OCI-LY7 (cell line): ENCODE measurements around the gene NOCT. TPM values are rescaled to one million over a fixed set of nuclear protein-coding genes. Genes with fewer than 3 reads are reported as not detected.

Source experiments
- BruUV-seq: library from RNA; stranded (reverse); fragments of 400-500 nt; replicated peaks from 2 replicates; lab custom pipeline; 2021; lab: Mats Ljungman, UMichigan
- CTCF ChIA-PET: fragments of 300-600 bp; sonication (Branson Sonifier 250); formaldehyde crosslinking; loops from one replicate; lab custom pipeline; 2022; ENCODE audit warnings: antibody characterized with exemption; ENCODE audit not compliant: unreplicated experiment; lab: Charles Lee
- POLR2A ChIA-PET: fragments of 300-600 bp; sonication (Branson Sonifier 250); formaldehyde crosslinking; loops from one replicate; lab custom pipeline; 2022; ENCODE audit warnings: antibody characterized with exemption; lab: Charles Lee
- DNase-seq: peaks from one replicate; pipeline ENCODE4 v3.0.0-alpha.2; 2015; ENCODE audit warnings: low spot score
- H2AFZ ChIP-seq: fragments of 200-600 bp; sonication (generic), shearing (Covaris generic); 2 replicates; pipeline ENCODE4 v1.6.1; 2014; ENCODE audit warnings: mild to moderate bottlenecking, antibody characterized with exemption, low read length, moderate library complexity
- H3K27ac ChIP-seq: fragments of 200-600 bp; sonication (generic); 2 replicates; pipeline ENCODE4 v1.5.1; 2014; ENCODE audit warnings: mixed run types, low read depth, mild to moderate bottlenecking, moderate library complexity, low read length, inconsistent platforms; ENCODE audit not compliant: poor library complexity, severe bottlenecking
- H3K36me3 ChIP-seq: fragments of 200-600 bp; sonication (generic); 2 replicates; pipeline ENCODE4 v1.6.1; 2014; ENCODE audit warnings: mild to moderate bottlenecking, antibody characterized with exemption, low read length, moderate library complexity, mixed read lengths; ENCODE audit not compliant: insufficient read depth
- H3K4me1 ChIP-seq: fragments of 200-600 bp; sonication (generic); 2 replicates; pipeline ENCODE4 v1.5.1; 2014; ENCODE audit warnings: mild to moderate bottlenecking, low read length; ENCODE audit not compliant: insufficient read depth, poor library complexity, severe bottlenecking
- H3K4me2 ChIP-seq: fragments of 200-600 bp; sonication (generic); 2 replicates; pipeline ENCODE4 v1.6.1; 2014; ENCODE audit warnings: mild to moderate bottlenecking, low read length
- H3K4me3 ChIP-seq: fragments of 200-600 bp; sonication (generic); 2 replicates; pipeline ENCODE4 v1.5.1; 2014; ENCODE audit warnings: mild to moderate bottlenecking, low read depth, low read length; ENCODE audit not compliant: poor library complexity, severe bottlenecking
- H3K79me2 ChIP-seq: fragments of 200-600 bp; sonication (generic); 2 replicates; pipeline ENCODE4 v1.6.1; 2016; ENCODE audit warnings: low read depth, mild to moderate bottlenecking, low read length, moderate library complexity, mixed read lengths; ENCODE audit not compliant: insufficient read depth
- H3K9me2 ChIP-seq: fragments of 200-600 bp; sonication (generic); 2 replicates; pipeline ENCODE4 v1.6.1; 2016; ENCODE audit warnings: mild to moderate bottlenecking, low read length, mixed read lengths; ENCODE audit not compliant: insufficient read depth
- H3K9me3 ChIP-seq: fragments of 200-600 bp; sonication (generic); 2 replicates; pipeline ENCODE4 v1.6.1; 2014; ENCODE audit warnings: mild to moderate bottlenecking, mixed run types, low read length, mixed read lengths
- H4K20me1 ChIP-seq: fragments of 200-600 bp; sonication (generic); 2 replicates; pipeline ENCODE4 v1.6.1; 2014; ENCODE audit warnings: mild to moderate bottlenecking, antibody characterized with exemption, low read length, moderate library complexity, mixed read lengths; ENCODE audit not compliant: insufficient read depth
- CTCF ChIP-seq: fragments of 200-600 bp; sonication (generic); conservative IDR thresholded peaks from 2 replicates; pipeline ENCODE4 v1.5.1; 2014; ENCODE audit warnings: mild to moderate bottlenecking, antibody characterized with exemption, low read length, moderate library complexity, mixed read lengths
- EZH2phosphoT487 ChIP-seq: fragments of 200-600 bp; sonication (generic); IDR thresholded peaks from 2 replicates; pipeline ENCODE4 v1.6.1; 2018; ENCODE audit warnings: low read depth, borderline replicate concordance, mild to moderate bottlenecking, mixed run types, antibody characterized with exemption, low read length, moderate library complexity, mixed read lengths
- intact Hi-C: fragments of 100-400 bp; cut with micrococcal nuclease; formaldehyde crosslinking; loops from one replicate; pipeline ENCODE4 v1.10.0; 2022; ENCODE audit not compliant: unreplicated experiment
- total RNA-seq, 2 experiments: library from RNA; depleted of rRNA in 1 of 2; stranded (reverse); fragments of >200 nt in 1 of 2; shearing (Covaris generic) in 1 of 2; gene quantifications; 2 replicates each; pipeline ENCODE4 v1.2.3, GENCODE V29; 2014 to 2022

Gene NOCT
- total RNA-seq, 2 experiments from 2014 or later, result 17.8 to 22.8 TPM

GRCh38 chr4:139009702-139010101 lies 5.9 kb upstream of the NOCT start:
- H4K20me1 ChIP-seq, result no peaks in the 10 kb centered on the region
- CTCF ChIA-PET, result no interaction called here
- POLR2A ChIA-PET, result interaction anchor here (0.7 kb wide), 1 partner anchor 414 kb away, joined by 4 read pairs; no protein-coding TSS in a partner anchor

DNA sequence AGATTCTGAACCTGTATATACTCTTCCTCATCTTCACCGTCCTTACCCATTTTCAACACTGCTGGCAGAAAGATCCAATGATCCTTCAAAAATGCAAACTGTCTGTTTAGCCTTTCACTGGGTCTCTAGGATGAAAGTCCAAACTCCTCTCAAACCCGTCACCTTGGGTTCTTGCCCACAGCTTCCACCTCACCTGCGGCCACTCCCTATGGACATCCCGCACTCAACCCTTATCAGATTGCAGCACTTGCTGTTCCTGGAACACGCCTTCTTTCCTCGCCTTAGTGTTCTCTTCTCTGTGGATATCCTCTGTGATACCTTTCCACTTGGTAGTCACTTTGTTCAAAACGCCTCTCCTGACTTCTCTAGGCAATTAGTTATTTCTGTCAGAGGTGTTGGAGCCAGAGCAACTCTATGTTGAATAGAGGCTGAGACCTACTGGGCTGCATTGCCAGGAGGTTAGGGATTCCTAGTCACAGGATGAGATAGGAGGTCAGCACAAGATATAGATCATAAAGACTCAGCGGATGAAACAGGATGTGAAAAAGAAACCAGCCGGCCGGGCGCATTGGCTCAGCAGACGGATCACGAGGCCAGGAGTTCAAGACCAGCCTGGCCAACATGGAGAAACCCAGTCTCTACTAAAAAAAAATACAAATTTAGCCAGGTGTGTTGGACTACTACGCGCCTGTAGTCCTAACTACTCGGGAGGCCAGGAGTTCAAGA lies 4.2 kb upstream of the NOCT start:
- Histone ChIP-seq H3K4me1 (peaks cover 12% of the 10 kb centered on the region), H3K79me2 (peaks cover 3% of the 10 kb centered on the region), H2AFZ (no peak overlapping the region), H3K4me2 (no peak overlapping the region), H3K9me2 (no peaks in the 10 kb centered on the region), H4K20me1 (no peaks in the 10 kb centered on the region), H3K4me3 (no peak overlapping the region), H3K27ac (no peak overlapping the region), H3K9me3 (peaks cover 8% of the 10 kb centered on the region; the same call in 1 of the 2 replicates), H3K36me3 (no peaks in the 10 kb centered on the region)
- TF ChIP-seq EZH2phosphoT487 (no peak), CTCF (no peak)
- DNase-seq, result no peak
- POLR2A ChIA-PET, result no interaction called here
- CTCF ChIA-PET, result no interaction called here
- intact Hi-C loops, result no loop called here
- BruUV-seq, result no TSS peak

More at GRCh38 chr4:139009702-139010101, 5.9 kb upstream of the NOCT start:
- no peak overlapping the region for H3K4me2 ChIP-seq
- intact Hi-C loops, result no loop called here
- no TSS peak for BruUV-seq
- DNase-seq, result no peak
- H3K27ac ChIP-seq, result no peak overlapping the region
- H3K79me2 ChIP-seq, result no peaks in the 10 kb centered on the region
- H2AFZ ChIP-seq, result no peak overlapping the region
- peaks cover 8% of the 10 kb centered on the region; the same call in 1 of the 2 replicates for H3K9me3 ChIP-seq
- no peaks in the 10 kb centered on the region for H3K9me2 ChIP-seq
- H3K4me3 ChIP-seq, result no peak overlapping the region
- peaks cover 6% of the 10 kb centered on the region for H3K4me1 ChIP-seq
- TF ChIP-seq CTCF (no peak), EZH2phosphoT487 (no peak)
- H3K36me3 ChIP-seq, result no peaks in the 10 kb centered on the region
